ENCODE results near the gene CSGALNACT2.
"Not testable (repeated sequence)": the region's sequence is repeated elsewhere in the genome, so short reads cannot be mapped to it uniquely, and the experiment has no call there.

Gene CSGALNACT2

DNA sequence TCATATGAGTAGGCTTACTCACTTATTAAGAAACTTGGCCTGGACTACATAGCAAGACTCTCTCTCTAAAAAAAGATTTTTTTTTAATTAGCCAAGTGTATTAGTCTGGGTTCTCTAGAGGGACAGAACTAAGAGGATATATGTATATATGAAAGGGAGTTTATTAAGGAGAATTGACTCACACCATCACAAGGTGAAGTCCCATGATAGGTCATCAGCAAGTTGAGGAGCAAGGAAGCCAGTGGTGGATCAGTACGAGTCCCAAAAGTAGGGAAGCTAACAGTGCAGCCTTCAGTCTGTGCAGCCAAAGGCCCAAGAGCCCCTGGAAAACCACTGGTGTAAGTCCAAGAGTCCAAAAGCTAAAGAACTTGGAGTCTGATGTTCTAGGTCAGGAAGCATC, 7.7 kb downstream of the CSGALNACT2 start:
- DNase-seq = not testable (repeated sequence)

GRCh38 chr10:43151371-43151770, 13.1 kb downstream of the CSGALNACT2 start:
- no peak for DNase-seq

DNA sequence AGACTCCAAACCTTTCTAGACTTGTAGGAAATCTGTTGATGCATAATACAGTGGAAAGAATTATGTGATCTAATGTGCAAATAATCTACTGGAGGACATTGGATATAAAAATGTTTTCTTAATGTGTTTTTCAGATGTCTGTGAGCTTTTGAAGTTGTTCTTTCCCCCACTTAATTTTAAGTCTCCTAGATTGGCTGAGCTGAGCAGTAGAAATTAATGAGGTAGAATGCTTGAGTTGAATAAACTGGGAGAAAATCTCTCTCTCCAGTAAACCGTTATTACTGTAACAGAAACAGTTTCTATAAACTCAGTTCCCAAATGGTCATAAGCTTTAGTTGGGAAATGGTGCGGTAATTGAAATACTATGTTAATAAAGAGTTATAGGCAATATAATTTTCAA, 15.7 kb downstream of the CSGALNACT2 start:
- DNase-seq = no peak

GRCh38 chr10:43155221-43155620, 17.0 kb downstream of the CSGALNACT2 start:
- no peak for DNase-seq

- DNase-seq = no peak
Observed at GRCh38 chr10:43155741-43156140, 17.5 kb downstream of the CSGALNACT2 start.

- DNase-seq = no peak
Observed at GRCh38 chr10:43156590-43157341, 18.5 kb downstream of the CSGALNACT2 start.

GRCh38 chr10:43158636-43159035, 20.4 kb downstream of the CSGALNACT2 start:
- no peak for DNase-seq

GRCh38 chr10:43160046-43160920, 22.0 kb downstream of the CSGALNACT2 start:
- no peak for DNase-seq

DNA sequence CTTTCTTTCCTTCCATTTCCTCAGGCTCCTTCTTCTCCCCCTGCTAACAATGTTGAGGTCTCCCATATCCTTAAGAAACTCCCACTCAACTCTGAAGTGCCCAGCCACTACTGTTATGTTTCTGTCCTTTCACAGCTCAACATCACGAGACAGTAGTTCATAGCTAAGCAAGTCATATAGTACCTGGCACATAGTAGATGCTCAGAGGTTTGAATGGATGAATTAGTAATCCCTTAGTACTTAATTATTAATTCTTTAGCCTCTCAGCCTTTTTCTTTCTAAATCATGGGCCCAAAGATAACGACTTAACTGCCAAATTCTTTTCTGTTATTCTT, 22.6 kb downstream of the CSGALNACT2 start:
- DNase-seq = no peak

GRCh38 chr10:43162604-43163003, 24.4 kb downstream of the CSGALNACT2 start:
- DNase-seq = no peak

DNA sequence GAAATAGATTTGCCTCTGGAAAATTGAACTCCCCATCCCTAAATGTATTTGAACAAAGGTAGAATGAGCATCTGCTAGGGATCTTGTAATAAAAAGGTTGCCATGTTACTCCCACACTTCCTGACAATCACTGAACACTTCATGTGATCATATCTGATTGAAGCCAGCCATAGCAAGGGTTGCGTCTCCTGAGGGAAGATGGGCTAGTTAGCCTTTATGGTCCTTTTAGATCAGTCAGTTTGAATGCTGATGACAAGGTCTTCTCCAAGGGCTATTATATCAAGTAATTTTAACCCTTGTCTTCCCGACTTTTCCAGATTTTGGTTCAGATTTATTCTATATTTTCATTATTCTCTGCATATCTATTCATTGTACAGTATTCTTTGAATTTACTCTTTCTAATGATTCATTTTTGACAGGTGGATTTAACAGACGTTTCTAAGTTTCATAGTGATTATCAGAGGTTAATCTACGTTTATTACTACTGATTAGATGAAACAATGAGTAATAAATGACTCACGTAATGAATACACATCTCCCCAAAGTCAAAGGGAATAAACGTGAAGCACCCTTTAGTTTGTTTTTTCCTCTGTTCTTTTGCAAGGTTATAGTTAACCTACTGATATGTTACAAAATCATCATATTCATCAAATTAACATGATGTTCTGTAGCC, 28.1 kb downstream of the CSGALNACT2 start:
- no peak for DNase-seq

DNA sequence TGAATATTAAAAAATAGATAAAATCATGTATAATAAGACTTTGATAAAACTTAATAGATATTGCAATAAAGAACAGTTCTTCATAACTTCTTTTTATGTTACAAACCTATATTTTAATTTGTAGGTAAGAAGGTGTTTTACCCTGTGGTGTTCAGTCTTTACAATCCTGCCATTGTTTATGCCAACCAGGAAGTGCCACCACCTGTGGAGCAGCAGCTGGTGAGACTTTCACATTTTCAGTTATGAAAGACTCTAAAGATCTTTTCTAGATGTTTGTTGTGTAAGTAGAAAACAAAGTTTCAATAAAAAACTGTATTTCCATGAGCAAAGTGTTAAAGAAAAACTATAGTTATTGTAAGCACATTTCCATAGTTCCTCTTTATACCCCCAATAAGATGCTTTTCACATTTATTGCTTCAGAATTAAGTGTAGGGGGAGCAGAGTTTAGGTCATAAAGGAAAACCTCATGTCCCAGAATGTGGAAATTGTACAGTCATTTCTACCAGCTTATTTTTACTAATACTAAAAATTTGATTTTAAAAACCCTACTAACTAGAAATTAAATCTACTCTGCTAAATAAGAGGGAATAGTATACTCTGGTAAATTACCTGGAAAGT, 28.7 kb downstream of the CSGALNACT2 start:
- DNase-seq = no peak

DNA sequence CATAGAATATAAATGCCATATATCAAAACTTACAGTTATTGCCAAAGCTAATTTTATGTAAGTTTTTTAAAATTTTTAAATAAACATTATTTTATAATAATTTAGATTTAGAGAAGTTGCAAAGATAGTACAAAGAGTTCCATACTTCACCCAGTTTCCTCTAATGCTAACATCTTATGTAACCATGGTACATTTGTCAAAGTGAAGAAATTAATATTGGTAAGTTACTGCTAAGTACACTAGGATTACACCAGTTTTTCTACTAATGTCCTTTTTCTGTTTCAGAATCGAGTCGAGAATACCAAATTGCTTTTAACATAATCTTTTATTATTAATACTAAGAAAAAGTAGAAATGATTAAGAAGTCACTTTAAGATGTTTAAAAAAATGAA, 29.2 kb downstream of the CSGALNACT2 start:
- no peak for DNase-seq

DNA sequence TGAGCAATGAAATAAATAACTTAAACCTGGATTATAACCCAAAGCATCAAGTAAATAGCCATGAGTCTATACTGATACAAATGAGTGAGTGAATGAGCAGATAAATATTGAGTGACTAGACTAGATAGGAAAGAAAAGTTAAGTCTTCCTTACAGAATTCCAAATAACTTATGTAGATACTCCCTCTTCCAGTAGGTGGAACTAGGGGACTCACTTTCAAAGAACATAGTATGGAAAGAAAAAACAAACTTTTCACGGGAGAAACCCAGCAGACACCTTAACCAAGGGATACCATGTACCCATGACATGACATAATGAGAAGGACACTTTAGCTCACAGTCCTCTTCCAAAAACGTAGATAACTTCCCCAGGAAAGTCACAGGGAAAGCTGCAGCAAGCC, 32.2 kb downstream of the CSGALNACT2 start:
- no peak for DNase-seq

DNA sequence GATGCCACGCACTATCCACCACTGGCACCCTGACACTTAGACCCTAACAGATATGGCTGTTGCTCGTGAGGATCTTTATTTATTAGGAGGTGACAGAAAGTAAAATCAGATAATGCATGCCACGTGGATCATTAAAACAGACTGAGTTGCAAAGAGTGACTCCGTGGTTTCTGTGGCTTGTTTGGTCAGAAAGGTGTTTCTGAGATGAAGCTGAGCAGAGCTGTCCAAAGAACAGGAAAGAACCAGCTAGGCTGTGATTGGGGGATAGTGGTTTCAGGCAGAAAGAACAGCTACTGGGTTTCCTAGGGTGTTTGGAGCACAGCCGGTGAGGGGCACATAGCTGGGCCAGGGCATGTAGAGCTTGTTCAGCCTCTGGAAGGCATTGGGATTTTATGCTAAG, 34.4 kb downstream of the CSGALNACT2 start:
- no peak for DNase-seq

DNA sequence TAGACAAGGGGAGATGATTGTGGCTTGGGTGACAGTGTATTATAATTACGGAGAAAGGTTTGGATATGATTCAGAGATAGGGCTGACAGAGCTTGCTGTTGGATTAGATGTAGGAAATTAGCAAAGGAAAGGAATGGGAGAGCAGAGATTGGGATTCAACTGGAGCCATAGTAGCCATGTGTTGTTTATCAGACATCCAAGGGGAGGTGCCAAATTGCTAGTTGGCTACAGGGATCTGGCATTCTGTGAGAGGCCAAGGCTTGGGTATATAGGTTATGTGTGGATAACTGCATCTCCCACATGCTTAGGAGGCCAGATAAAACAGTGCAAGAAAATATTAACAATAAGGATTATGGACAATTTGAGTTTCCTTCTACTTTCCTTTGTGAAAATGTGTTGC, 34.9 kb downstream of the CSGALNACT2 start:
- DNase-seq = no peak

DNA sequence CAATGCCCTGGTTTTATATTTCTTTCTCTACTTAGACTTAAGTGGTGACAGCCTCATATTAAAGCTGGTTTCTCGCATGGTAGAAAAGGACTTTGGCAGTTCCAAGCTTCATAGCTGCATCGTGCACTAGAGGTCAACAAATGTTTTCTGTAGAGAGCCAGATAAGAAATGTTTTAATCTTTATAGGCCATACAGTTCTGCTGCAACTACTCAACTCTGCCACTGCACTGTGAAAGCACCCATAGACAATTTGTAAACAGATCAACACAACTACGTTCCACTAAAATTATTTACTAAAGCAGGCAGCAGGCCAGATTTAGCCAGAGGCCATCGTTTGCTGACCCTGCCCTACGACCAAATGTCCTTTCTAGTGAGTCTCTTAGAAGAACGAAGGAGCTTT, 36.7 kb downstream of the CSGALNACT2 start:
- peak; percentile 27 for DNase-seq

- no peak for DNase-seq
Observed at GRCh38 chr10:43176271-43176670, 38.0 kb downstream of the CSGALNACT2 start.

DNA sequence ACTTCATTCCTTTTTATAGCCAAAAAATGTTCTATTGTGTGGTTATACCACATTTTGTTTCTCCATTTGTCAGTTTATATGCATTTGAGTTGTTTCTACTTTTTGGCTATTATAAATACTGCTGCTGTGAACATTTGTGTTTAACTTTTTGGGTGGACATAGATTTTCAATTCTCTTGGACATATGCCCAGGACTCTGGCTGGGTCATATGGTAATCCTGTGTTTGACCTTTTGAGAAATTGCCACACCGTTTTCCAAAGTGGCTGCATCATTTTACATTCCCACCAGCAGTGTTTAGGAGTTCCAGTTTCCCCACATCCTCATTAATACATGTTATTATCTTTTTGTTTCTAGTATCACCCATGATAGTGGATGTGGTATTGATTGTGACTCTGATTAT, 39.4 kb downstream of the CSGALNACT2 start:
- DNase-seq = no peak

DNA sequence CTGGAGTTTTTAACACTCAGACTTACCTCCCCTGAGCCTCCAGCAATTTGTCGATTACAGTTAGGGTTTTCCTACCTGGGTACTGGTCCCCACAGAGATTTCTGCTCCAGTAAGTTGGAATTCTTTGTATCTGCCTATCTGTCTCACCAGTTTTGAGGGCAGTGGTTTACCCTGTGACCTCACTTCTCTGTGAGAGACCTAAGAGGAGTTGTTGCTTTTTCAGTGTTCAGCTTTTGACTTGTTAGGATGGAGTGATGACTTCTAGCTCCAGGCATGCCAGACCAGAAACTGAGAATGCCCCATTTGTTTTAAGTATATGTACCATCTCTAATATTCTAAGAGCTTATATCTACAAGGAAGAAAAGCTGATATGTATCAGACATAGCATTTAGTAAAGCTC, 42.9 kb downstream of the CSGALNACT2 start:
- no peak for DNase-seq

- DNase-seq = not testable (repeated sequence)
Observed at GRCh38 chr10:43183764-43184163, 45.5 kb downstream of the CSGALNACT2 start.

- DNase-seq = no peak
Observed at GRCh38 chr10:43186150-43186549, 47.9 kb downstream of the CSGALNACT2 start.

GRCh38 chr10:43187213-43187612, 49.0 kb downstream of the CSGALNACT2 start:
- no peak for DNase-seq

Data from OCI-M1 (cell line).